SK-N-SH treated with all-trans-retinoic acid at 6 μM for 48 hours (cell line): ENCODE measurements around the gene HS6ST2.

Experiments used
- ATAC-seq: fragments of 200-7000 bp; cut with Tn5 transposase; 3 replicates; pipeline ENCODE4 v1.9.1; 2020; ENCODE audit warnings: mild to moderate bottlenecking, moderate library complexity
- ARNTL ChIP-seq: fragments of 450-650 bp; formaldehyde crosslinking; IDR thresholded peaks from 2 replicates; pipeline ENCODE4 v1.5.0; 2020; ENCODE audit warnings: low read depth, mild to moderate bottlenecking, moderate library complexity, borderline replicate concordance
- BACH2 ChIP-seq: fragments of 250-450 bp; sonication (Bioruptor Pico); IDR thresholded peaks from 2 replicates; pipeline ENCODE4 v1.9.0; 2021; ENCODE audit warnings: mild to moderate bottlenecking, borderline replicate concordance
- CSDC2 ChIP-seq: fragments of 250-450 bp; sonication (Bioruptor Pico); IDR thresholded peaks from 2 replicates; pipeline ENCODE4 v1.5.0; 2020; ENCODE audit warnings: mild to moderate bottlenecking, moderate library complexity
- GLIS3 ChIP-seq: fragments of 250-450 bp; sonication (Bioruptor Pico); IDR thresholded peaks from 2 replicates; pipeline ENCODE4 v1.5.0; 2020; ENCODE audit warnings: mild to moderate bottlenecking, moderate library complexity
- ISL1 ChIP-seq: fragments of 250-450 bp; sonication (Bioruptor Pico); IDR thresholded peaks from 2 replicates; pipeline ENCODE4 v2.1.2; 2022; ENCODE audit warnings: mild to moderate bottlenecking, moderate library complexity
- OSR1 ChIP-seq: fragments of 250-450 bp; sonication (Bioruptor Pico); IDR thresholded peaks from 2 replicates; pipeline ENCODE4 v1.8.0; 2022; ENCODE audit warnings: moderate library complexity, mild to moderate bottlenecking, inconsistent platforms
- PATZ1 ChIP-seq: fragments of 250-450 bp; sonication (Bioruptor Pico); IDR thresholded peaks from 2 replicates; pipeline ENCODE4 v1.8.0; 2020; ENCODE audit warnings: mild to moderate bottlenecking, moderate library complexity, borderline replicate concordance
- POU6F1 ChIP-seq: fragments of 250-450 bp; sonication (Bioruptor Pico); IDR thresholded peaks from 2 replicates; pipeline ENCODE4 v1.8.0; 2021; ENCODE audit warnings: low read depth, mild to moderate bottlenecking, moderate library complexity, borderline replicate concordance
- SNAI2 ChIP-seq: fragments of 250-450 bp; sonication (Bioruptor Pico); IDR thresholded peaks from 2 replicates; pipeline ENCODE4 v1.5.0; 2020; ENCODE audit warnings: mild to moderate bottlenecking, moderate library complexity
- TSHZ2 ChIP-seq: fragments of 250-450 bp; sonication (Bioruptor Pico); IDR thresholded peaks from 2 replicates; pipeline ENCODE4 v1.5.0; 2020; ENCODE audit warnings: mild to moderate bottlenecking, moderate library complexity
- ZC3H10 ChIP-seq: fragments of 250-450 bp; sonication (Bioruptor Pico); IDR thresholded peaks from 2 replicates; pipeline ENCODE4 v1.5.1; 2021; ENCODE audit warnings: mild to moderate bottlenecking, moderate library complexity
- ZNF565 ChIP-seq: fragments of 450-650 bp; formaldehyde crosslinking; conservative IDR thresholded peaks from 2 replicates; pipeline ENCODE4 v1.5.0; 2020; ENCODE audit warnings: low read depth, mild to moderate bottlenecking, moderate library complexity
- ZNF8 ChIP-seq: fragments of 450-650 bp; formaldehyde crosslinking; IDR thresholded peaks from 2 replicates; pipeline ENCODE4 v1.5.0; 2020; ENCODE audit warnings: mild to moderate bottlenecking, moderate library complexity

HS6ST2 gene

GRCh38 chrX:132657876-132658275 lies 300.6 kb downstream of the HS6ST2 start:
- no peak for TF ChIP-seq SNAI2 (CRISPR knock-in tag)
- no peak for TF ChIP-seq ARNTL (CRISPR knock-in tag)
- no peak for TF ChIP-seq POU6F1 (CRISPR knock-in tag)
- no peak for TF ChIP-seq OSR1 (CRISPR knock-in tag)
- TF ChIP-seq CSDC2: no peak
- TF ChIP-seq GLIS3: no peak

GRCh38 chrX:132652871-132653270 lies 305.6 kb downstream of the HS6ST2 start:
- TF ChIP-seq ARNTL (CRISPR knock-in tag) (no peak), TSHZ2 (CRISPR knock-in tag) (no peak), OSR1 (CRISPR knock-in tag) (no peak)
- ATAC-seq: no peak

More at GRCh38 chrX:132657876-132658275, 300.6 kb downstream of the HS6ST2 start:
- ATAC-seq: no peak

- TF ChIP-seq ISL1 (CRISPR knock-in tag) (peak; percentile 73), ZC3H10 (CRISPR knock-in tag) (no peak)
- ATAC-seq: no peak
These were observed 306.9 kb downstream of the HS6ST2 start for GRCh38 chrX:132651421-132652086.

- TF ChIP-seq ZNF565 (no peak), PATZ1 (CRISPR knock-in tag) (no peak)
- TF ChIP-seq, all 23 proteins: peak for 0
- no peak for ATAC-seq
These were observed 309.5 kb downstream of the HS6ST2 start for GRCh38 chrX:132648895-132649294.

- ATAC-seq: no peak
These were observed 319.0 kb downstream of the HS6ST2 start for GRCh38 chrX:132639446-132639845.

More at GRCh38 chrX:132639446-132639845, 319.0 kb downstream of the HS6ST2 start:
- TF ChIP-seq TSHZ2 (CRISPR knock-in tag) (no peak), BACH2 (CRISPR knock-in tag) (no peak), PATZ1 (CRISPR knock-in tag) (no peak), POU6F1 (CRISPR knock-in tag) (no peak), ZNF8 (CRISPR knock-in tag) (no peak)
